Stimulated activated CD8-positive, alpha-beta memory T cell treated with anti-CD3 and anti-CD28 coated beads, Interleukin-7, amount 100 ng/mL, for 1 hour (primary cell): ENCODE data around the gene KSR1.
"Not testable (repeated sequence)": the region's sequence is repeated elsewhere in the genome, so short reads cannot be mapped to it uniquely, and the experiment has no call there.

Source experiments
- DNase-seq, 2 donors: peaks; one replicate each; pipeline ENCODE4 v3.0.0-alpha.2; 2020; ENCODE audit warnings: low read depth in 2 of 2

The KSR1 gene

GRCh38 chr17:27633312-27634025 lies 177.2 kb downstream of the KSR1 start:
- DNase-seq: no peak

- DNase-seq: no peak
These were observed 177.7 kb downstream of the KSR1 start for GRCh38 chr17:27634026-27634335.

DNA sequence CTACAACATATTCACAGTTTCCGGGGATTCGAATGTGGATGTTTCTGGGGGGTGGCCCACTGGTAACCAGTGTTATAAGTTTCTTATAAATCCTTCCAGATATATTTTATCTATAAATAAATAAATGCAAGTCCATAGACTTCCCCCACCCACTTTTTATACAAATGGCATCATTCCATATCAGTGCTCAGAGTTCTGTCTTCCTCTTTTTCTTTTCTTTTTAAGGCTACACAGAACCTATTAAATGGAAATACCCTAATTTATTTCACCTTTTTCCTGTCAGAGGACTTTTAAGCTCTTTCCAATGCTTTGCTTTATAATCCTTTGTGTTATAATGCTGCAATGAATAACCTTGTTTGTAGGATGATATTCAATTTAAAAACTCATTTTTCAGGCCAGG lies 178.5 kb downstream of the KSR1 start:
- DNase-seq: no peak

DNA sequence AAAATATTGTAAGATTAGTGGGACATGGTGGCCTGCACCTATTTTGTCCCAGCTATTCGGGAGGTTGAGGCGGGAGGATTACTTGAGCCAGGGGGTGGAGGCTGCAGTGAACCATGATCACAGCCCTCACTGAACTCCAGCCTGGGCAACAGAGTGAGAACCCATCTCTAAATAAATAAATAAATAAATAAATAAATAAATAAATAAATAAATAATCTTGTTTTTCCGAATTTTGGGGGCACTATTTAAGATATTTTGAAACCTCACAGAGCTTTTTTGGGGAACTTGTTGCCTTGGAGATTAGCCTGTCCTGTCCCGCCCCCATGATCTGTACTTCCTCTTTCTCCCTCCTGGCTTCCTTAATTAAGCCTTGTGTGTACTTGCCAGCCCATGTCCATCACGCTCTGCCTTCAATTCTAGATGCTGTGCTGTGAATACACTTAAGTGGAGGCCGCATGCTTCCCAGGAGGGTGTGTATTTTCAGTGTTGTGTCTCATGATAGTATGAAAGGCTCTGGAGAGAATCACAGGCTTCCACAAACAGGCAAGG lies 179.1 kb downstream of the KSR1 start:
- DNase-seq: no peak

- not testable (repeated sequence) for DNase-seq
These were observed 179.8 kb downstream of the KSR1 start for GRCh38 chr17:27636005-27636520.

- not testable (repeated sequence) for DNase-seq
These were observed 181.6 kb downstream of the KSR1 start for GRCh38 chr17:27637818-27638217.

GRCh38 chr17:27638415-27638914 lies 182.2 kb downstream of the KSR1 start:
- not testable (repeated sequence) for DNase-seq

GRCh38 chr17:27640790-27641189 lies 184.5 kb downstream of the KSR1 start:
- no peak for DNase-seq

DNA sequence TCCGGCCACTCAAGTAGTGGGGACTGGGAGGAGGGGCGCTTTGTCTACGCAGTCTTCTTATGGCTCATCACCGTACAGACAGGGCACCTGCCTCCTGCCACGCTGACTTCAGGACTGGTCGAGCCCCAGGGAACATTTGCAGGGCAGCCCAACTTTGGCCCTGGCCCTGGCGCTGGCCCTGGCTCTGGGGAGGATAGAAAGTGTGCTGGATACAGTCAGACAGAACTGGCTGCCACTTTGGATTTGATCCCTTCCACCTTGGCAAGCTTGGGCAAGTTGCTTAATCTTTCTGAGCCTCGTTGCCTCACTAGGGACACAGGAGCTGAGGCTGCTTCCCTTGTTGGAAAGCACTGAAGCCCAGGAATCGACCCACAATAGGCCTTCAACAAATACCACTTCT lies 188.3 kb downstream of the KSR1 start:
- DNase-seq: no peak

DNA sequence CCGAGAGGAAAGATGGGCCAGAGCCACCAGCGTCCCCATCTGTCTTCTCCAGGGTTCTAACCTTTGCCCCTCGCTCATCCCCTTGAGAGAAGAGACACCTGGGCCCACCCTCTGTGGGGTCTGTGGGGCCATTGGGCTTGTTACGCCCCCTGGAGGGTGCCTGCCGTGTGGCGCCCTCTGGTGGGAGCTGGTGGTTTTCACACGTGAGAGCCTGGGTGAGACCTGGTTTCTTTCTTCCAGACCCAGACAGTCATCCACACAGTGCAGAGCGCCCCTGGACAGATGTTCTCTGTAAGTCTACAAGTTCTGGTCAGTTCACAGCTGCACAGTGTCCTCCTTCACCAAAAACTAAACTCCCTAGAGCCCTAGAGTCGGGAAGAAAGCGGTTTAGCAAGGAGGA lies 189.4 kb downstream of the KSR1 start:
- not testable (repeated sequence) for DNase-seq

DNA sequence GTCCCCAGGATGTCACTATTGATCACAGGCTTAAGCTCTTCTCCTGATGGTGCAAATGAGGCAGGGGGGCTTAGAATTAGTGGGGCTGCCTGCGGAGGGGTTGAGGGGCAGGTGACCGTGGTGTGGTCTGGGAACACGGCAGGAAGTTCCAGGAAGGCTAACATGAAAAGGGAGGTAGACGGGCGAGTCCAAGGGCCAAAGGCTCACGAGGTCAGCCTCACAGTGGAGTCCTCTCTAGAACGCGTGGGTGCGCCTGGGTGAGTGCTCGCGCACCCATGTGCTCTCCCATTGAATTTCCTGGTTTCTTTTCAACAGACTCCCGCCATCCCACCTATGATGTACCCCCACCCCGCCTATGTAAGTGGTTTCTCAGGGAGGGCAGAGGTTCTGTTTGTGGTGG lies 190.0 kb downstream of the KSR1 start:
- no peak for DNase-seq

DNA sequence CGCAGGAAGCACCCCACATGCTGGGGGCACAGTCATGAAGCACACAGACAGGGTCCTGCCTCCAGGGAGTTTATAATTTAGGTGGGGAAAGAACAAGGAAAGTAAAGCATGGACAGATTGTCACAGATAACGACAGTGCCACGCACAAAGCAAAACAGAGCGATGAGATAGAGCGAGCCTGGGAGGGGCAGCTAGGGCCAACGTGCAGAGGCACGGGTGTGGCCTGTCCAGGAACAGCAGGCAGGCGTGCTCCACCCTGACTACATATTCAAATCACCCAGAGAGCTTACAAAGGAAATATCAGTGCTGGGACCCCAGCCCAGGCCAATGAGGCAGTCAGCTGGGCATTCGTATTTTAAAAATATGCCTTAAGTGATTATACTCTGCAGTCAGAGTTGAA lies 191.5 kb downstream of the KSR1 start:
- DNase-seq: no peak

- not testable (repeated sequence) for DNase-seq
These were observed 192.9 kb downstream of the KSR1 start for GRCh38 chr17:27649111-27649571.

DNA sequence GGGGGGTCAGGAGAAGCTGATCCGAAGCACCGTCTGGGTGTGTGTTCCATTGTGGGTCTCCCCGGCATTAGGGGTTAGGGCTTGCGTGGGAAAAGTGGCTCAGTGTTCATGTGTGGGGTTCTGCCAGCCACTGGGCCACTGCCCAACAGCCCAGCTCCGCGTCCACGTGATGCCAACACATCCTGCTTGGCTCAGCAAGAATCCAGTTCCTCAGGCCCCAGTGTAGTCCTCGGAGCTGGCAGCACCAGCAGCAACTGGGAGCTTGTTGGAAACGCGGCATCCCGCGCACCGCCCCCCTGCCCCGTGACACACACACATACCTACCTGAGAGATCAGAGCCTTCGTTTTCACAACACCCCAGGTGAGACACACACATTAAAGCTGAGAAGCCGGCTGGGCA lies 193.7 kb downstream of the KSR1 start:
- no peak for DNase-seq

GRCh38 chr17:27650836-27651235 lies 194.6 kb downstream of the KSR1 start:
- no peak for DNase-seq

GRCh38 chr17:27651411-27652345 lies 195.4 kb downstream of the KSR1 start:
- DNase-seq: peak; percentile 36 to 41

DNA sequence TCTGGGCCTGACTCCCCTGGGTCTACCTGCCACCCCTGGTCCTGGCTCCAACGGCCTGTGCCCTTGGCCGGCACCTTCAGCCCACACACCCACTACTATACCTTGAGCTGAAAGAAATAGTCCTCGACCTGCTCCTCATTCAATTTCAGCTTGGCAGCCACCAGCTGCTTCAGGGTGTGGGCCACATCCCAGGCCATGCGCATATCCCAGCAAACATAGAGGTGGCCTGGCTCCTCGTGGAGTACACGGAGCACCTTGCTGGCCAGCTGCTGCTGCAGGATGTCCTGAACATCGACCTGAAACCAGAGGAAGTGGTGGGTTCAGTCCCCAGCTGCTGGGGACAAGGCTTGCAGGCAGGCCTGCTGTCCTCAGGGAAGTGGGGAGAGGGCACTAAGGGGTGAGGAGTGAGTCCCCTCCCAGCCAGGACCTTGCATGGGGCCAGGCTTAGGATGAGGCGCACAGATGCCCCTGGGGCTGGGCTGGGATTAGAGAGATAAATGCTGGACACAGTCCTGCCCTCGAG lies 197.3 kb downstream of the KSR1 start:
- DNase-seq: not testable (repeated sequence)

DNA sequence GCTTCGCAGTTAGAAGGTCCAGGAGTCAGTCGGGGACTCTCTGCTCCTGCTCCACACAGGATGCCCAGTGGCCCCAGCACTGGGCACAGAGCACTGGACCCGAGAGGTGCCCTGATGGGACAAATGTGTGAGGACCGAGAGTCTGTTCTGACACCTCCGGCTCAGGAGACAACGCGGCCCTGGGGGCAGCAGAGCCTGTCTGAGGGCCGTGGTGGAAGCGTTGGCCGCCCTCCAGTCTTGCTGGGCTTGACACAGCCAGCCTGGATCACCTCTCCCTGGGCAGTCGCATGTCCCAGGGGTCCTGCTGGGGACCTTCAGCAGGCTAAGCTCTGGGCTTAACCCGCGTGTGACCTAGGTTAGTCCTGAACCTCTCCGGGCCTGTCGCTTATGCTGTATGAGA lies 197.9 kb downstream of the KSR1 start:
- no peak for DNase-seq

DNA sequence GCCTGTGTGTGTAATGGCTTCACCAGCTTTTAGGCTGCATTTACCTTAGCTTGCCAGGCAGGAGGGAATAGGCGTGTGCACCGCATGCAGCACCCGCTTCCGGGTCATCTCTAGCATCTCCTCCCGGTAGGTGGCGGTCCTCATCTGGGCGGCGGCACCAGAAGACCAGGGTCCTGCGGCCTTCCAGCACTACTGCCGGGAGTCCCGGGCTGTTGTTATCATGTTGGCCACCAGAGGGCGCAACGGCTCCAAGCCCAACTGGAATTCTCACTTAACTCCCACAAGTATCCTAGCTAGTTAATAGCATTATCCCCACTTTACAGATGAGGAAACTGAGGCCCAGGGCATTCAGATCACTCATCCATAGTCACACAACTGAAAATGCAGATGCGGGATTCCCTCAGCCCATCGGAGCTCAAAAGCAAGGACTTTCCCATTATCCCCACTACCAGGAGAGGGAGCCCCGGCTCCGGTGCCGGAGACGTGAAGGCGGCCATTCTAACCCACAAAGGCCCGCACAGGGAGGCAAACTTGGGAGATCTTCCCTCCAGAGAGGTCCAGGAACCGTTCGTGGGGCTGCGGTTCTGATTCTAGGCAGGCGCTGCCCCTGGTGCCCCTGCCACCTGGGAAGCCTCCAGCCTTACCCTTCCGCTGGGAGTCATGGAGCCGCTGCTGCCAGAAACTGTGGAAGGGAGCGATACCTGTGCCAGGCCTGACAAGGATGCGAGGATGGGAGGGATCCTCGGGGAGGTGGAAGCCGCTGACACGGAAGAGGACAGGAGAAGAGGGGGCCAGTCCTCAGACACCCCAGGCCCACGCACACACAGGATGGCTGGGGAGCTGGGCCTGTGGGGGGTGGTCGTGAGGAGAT lies 198.6 kb downstream of the KSR1 start:
- peak; percentile 36 to 48 for DNase-seq

DNA sequence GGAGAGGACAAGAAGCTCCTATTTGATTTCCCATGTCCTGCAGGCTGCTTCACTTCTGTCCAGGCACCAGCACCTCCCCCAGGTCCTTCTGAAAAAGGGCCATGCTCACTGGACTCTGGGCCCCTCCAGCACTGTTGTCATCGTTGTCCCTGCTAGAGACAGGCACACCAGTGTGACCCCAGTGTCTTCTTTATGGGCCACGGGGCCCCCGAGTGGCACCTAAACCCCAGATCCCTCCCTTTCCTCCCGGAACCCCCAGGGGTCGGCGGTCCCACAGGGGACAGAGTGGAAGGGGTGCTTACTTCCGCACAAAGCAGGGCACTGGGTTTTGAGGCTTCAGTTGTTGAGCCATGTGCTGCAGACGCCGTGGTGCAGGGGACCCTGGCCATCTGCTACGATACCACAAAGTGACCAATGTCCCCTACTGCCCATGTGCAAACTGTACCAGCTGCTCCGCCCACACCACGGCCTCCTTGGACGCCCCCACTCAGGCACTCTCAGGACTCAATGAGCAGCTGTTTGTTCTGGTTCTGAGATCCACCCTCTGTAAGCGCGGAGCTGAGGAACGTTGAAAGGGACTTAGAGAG lies 199.4 kb downstream of the KSR1 start:
- not testable (repeated sequence) for DNase-seq

DNA sequence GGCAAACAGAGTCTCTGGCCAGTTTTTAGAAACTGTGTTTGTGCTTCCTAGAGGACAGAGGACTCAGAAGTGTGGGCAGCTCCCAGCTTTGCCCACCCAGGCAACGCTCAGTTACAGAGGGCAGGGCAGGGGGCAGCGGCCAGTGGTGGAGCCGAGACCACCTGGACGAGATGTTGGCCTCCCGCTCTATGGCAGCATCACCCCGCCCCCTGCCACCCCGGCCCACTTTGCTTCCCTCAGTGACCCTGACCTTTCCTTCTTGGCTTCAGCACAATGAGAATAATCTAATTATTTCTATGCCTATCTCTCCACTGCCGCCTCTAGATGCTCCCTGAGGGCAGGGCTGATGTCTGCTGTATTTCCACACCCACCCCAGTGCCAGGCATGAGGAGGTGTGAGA lies 200.4 kb downstream of the KSR1 start:
- DNase-seq: not testable (repeated sequence)
